IMR-90 (cell line): ENCODE data around the gene GATA3. TPM values are rescaled to one million over a fixed set of nuclear protein-coding genes. Genes with fewer than 3 reads are reported as not detected.

Experiments used
- ATAC-seq: fragments of 200-7000 bp; cut with Tn5 transposase; 2 replicates; pipeline ENCODE4 v1.9.1; 2020; ENCODE audit warnings: low read depth, mild to moderate bottlenecking, moderate library complexity
- BruUV-seq: library from RNA; stranded (reverse); fragments of 400-500 nt; replicated peaks from 2 replicates; lab custom pipeline; 2021; lab: Mats Ljungman, UMichigan
- CTCF ChIA-PET: fragments of 300-600 bp; formaldehyde crosslinking; extraction: SDS; loops from one replicate; lab custom pipeline; 2021; ENCODE audit warnings: antibody characterized with exemption; lab: Yijun Ruan, JAX
- POLR2A ChIA-PET: fragments of 300-600 bp; sonication (Branson Sonifier 250); formaldehyde crosslinking; loops from one replicate; lab custom pipeline; 2022; ENCODE audit warnings: antibody characterized with exemption; ENCODE audit not compliant: unreplicated experiment; lab: Charles Lee
- DNase-seq: peaks from one replicate; pipeline ENCODE4 v3.0.0; 2013
- H2AFZ ChIP-seq: replicated peaks from 2 replicates; pipeline ENCODE3; 2013; ENCODE audit warnings: low read length, mild to moderate bottlenecking; ENCODE audit not compliant: poor library complexity
- H2AK5ac ChIP-seq: 2 replicates; pipeline ENCODE4 v1.6.1; 2013; ENCODE audit warnings: low read depth, low read length, inconsistent platforms
- H2AK9ac ChIP-seq: replicated peaks from 2 replicates; pipeline ENCODE3; 2013; ENCODE audit warnings: mild to moderate bottlenecking, low read depth, low read length, moderate library complexity; ENCODE audit not compliant: poor library complexity
- H2BK120ac ChIP-seq: 2 replicates; pipeline ENCODE4 v1.6.1; 2013; ENCODE audit warnings: low read depth, low read length, inconsistent platforms
- H2BK15ac ChIP-seq: 3 replicates; pipeline ENCODE4 v1.6.1; 2013; ENCODE audit warnings: low read depth, low read length, inconsistent platforms
- H2BK20ac ChIP-seq: 2 replicates; pipeline ENCODE4 v1.6.1; 2013; ENCODE audit warnings: low read depth, mild to moderate bottlenecking, inconsistent platforms, low read length, moderate library complexity
- H2BK5ac ChIP-seq: 2 replicates; pipeline ENCODE4 v1.6.1; 2013; ENCODE audit warnings: mild to moderate bottlenecking, low read depth, low read length, inconsistent platforms; ENCODE audit not compliant: poor library complexity, severe bottlenecking
- H3K14ac ChIP-seq: replicated peaks from 2 replicates; pipeline ENCODE4 v1.6.1; 2013; ENCODE audit warnings: low read depth, low read length, inconsistent platforms
- H3K18ac ChIP-seq: 2 replicates; pipeline ENCODE4 v1.6.1; 2013; ENCODE audit warnings: low read depth, low read length, control low read depth
- H3K23ac ChIP-seq: 2 replicates; pipeline ENCODE4 v1.6.1; 2013; ENCODE audit warnings: low read depth, low read length, inconsistent platforms
- H3K27ac ChIP-seq: 2 replicates; pipeline ENCODE4 v1.5.1; 2013; ENCODE audit warnings: mild to moderate bottlenecking, control low read depth, low read length; ENCODE audit not compliant: insufficient read depth
- H3K27me3 ChIP-seq: 2 replicates; pipeline ENCODE4 v1.6.1; 2013; ENCODE audit warnings: low read length; ENCODE audit not compliant: control insufficient read depth, insufficient read depth
- H3K36me3 ChIP-seq: 2 replicates; pipeline ENCODE4 v1.6.1; 2013; ENCODE audit warnings: low read length, mixed read lengths; ENCODE audit not compliant: control insufficient read depth, insufficient read depth
- H3K4ac ChIP-seq: 2 replicates; pipeline ENCODE4 v1.6.1; 2013; ENCODE audit warnings: low read depth, low read length, inconsistent platforms
- H3K4me1 ChIP-seq: 2 replicates; pipeline ENCODE4 v1.6.1; 2013; ENCODE audit warnings: low read length, mixed read lengths; ENCODE audit not compliant: control insufficient read depth, insufficient read depth
- H3K4me2 ChIP-seq: 2 replicates; pipeline ENCODE4 v1.6.1; 2013; ENCODE audit warnings: low read depth, mild to moderate bottlenecking, control low read depth, low read length, moderate library complexity
- H3K4me3 ChIP-seq: 2 replicates; pipeline ENCODE4 v1.5.1; 2013; ENCODE audit warnings: low read depth, mild to moderate bottlenecking, control low read depth, low read length, moderate library complexity; ENCODE audit not compliant: insufficient read depth
- H3K56ac ChIP-seq: 2 replicates; pipeline ENCODE4 v1.6.1; 2013; ENCODE audit warnings: low read length, inconsistent platforms; ENCODE audit not compliant: insufficient read depth; ENCODE audit errors: extremely low read depth
- H3K79me1 ChIP-seq, 2 experiments: 2 replicates each; pipeline ENCODE4 v1.6.1; 2013; ENCODE audit warnings: low read length in 2 of 2, inconsistent platforms in 1 of 2, low read depth in 1 of 2
- H3K9ac ChIP-seq: 2 replicates; pipeline ENCODE4 v1.6.1; 2013; ENCODE audit warnings: low read depth, low read length, control low read depth
- H3K9me1 ChIP-seq: 2 replicates; pipeline ENCODE4 v1.6.1; 2013; ENCODE audit warnings: low read length, inconsistent platforms; ENCODE audit not compliant: insufficient read depth
- H3K9me3 ChIP-seq: 2 replicates; pipeline ENCODE4 v1.6.1; 2013; ENCODE audit warnings: low read length; ENCODE audit not compliant: control insufficient read depth, insufficient read depth
- H4K20me1 ChIP-seq: 2 replicates; pipeline ENCODE4 v1.6.1; 2013; ENCODE audit warnings: low read length, inconsistent platforms; ENCODE audit not compliant: insufficient read depth
- H4K5ac ChIP-seq: 2 replicates; pipeline ENCODE4 v1.6.1; 2013; ENCODE audit warnings: mild to moderate bottlenecking, low read depth, low read length, control low read depth
- H4K8ac ChIP-seq, 2 experiments: 2 replicates each; pipeline ENCODE4 v1.6.1; 2013; ENCODE audit warnings: low read depth in 2 of 2, low read length in 2 of 2, control low read depth in 1 of 2, inconsistent platforms in 1 of 2
- H4K91ac ChIP-seq: 2 replicates; pipeline ENCODE4 v1.6.1; 2013; ENCODE audit warnings: low read depth, low read length, inconsistent platforms; ENCODE audit not compliant: insufficient read depth
- BHLHE40 ChIP-seq: fragments of 150-350 bp; IDR thresholded peaks from 2 replicates; pipeline ENCODE4 v1.6.1; 2016; ENCODE audit warnings: mild to moderate bottlenecking, low read depth, low read length
- CEBPB ChIP-seq: IDR thresholded peaks from 2 replicates; pipeline ENCODE4 v1.6.1; 2012; ENCODE audit warnings: low read depth, low read length, improper control_type of control experiment
- CTCF ChIP-seq: conservative IDR thresholded peaks from 2 replicates; pipeline ENCODE4 v1.5.1; 2012; ENCODE audit warnings: mild to moderate bottlenecking, low read depth, low read length, improper control_type of control experiment
- MAFK ChIP-seq: IDR thresholded peaks from 2 replicates; pipeline ENCODE4 v1.6.1; 2012; ENCODE audit warnings: low read depth, low read length, improper control_type of control experiment
- MXI1 ChIP-seq: IDR thresholded peaks from 2 replicates; pipeline ENCODE4 v1.6.1; 2012; ENCODE audit warnings: low read depth, mild to moderate bottlenecking, low read length, moderate library complexity, borderline replicate concordance
- NFE2L2 ChIP-seq: fragments of 150-350 bp; IDR thresholded peaks from 2 replicates; pipeline ENCODE4 v1.6.1; 2016; ENCODE audit warnings: low read depth, mild to moderate bottlenecking, low read length
- SMC3 ChIP-seq: fragments of 150-350 bp; IDR thresholded peaks from 2 replicates; pipeline ENCODE4 v1.6.1; 2016; ENCODE audit warnings: low read depth, mild to moderate bottlenecking, antibody characterized with exemption, low read length, moderate library complexity
- USF2 ChIP-seq: fragments of 150-350 bp; IDR thresholded peaks from 2 replicates; pipeline ENCODE4 v1.6.1; 2017; ENCODE audit warnings: mild to moderate bottlenecking, antibody characterized with exemption, low read length, low read depth
- WGBS, 2 experiments: methylation state at CpG; one replicate each; pipeline versions ENCODE4 v1.1.5 to v1.1.7; 2013; ENCODE audit warnings: missing lambda C conversion rate in 2 of 2; ENCODE audit not compliant: insufficient read length in 1 of 2; ENCODE audit errors: extremely low coverage in 2 of 2; 5-methylcytosine and 5-hydroxymethylcytosine counted together
- dilution Hi-C: fragments of 300-500 bp; cut with HindIII; formaldehyde crosslinking; loops from one replicate; pipeline ENCODE4 v1.14.3; 2018; ENCODE audit warnings: low sequenced_read_pairs; ENCODE audit not compliant: unreplicated experiment
- in situ Hi-C: fragments of 300-500 bp; cut with MboI; formaldehyde crosslinking; loops from 3 replicates; pipeline ENCODE4 v1.14.3; 2019; ENCODE audit warnings: low sequenced_read_pairs, inconsistent platforms, mixed read lengths
- intact Hi-C: fragments of 100-400 bp; cut with micrococcal nuclease; formaldehyde crosslinking; loops from 2 replicates; pipeline ENCODE4 v1.10.0; 2022
- polyA plus RNA-seq, 3 experiments: library from polyadenylated mRNA; depleted of rRNA; stranded (reverse); fragments of >200 nt; gene quantifications; 2 replicates each; pipeline ENCODE4 v1.2.3, GENCODE V29; 2012; ENCODE audit warnings: low replicate concordance in 1 of 3
- total RNA-seq: library from RNA; depleted of rRNA; stranded (reverse); fragments of >200 nt; gene quantifications from 2 replicates; pipeline ENCODE4 v1.2.3, GENCODE V29; 2012

GATA3 gene
- total and polyA plus RNA-seq, 2 of the 4 experiments (the other 2 are of a cell fraction) = 0.21 TPM; not detected in 1

- TF ChIP-seq MAFK = no peak
Observed at GRCh38 chr10:8044908-8045725, 9.4 kb upstream of the GATA3 start (continued).

- no peak overlapping the region for H2AK5ac ChIP-seq
- DNase-seq (no peak), ATAC-seq (no peak)
- H2BK120ac ChIP-seq = no peak overlapping the region
- no peak overlapping the region for H4K91ac ChIP-seq
- H2BK15ac ChIP-seq = no peak overlapping the region
- H3K4me1 ChIP-seq = peaks cover 1% of the 10 kb centered on the region; the same call in 1 of the 2 replicates
- no peak for TF ChIP-seq NFE2L2
- TF ChIP-seq CEBPB = no peak
- TF ChIP-seq BHLHE40 = no peak
- TF ChIP-seq CTCF = no peak
- no peak for TF ChIP-seq SMC3
- no peak for TF ChIP-seq MXI1
- TF ChIP-seq USF2 = no peak
- H3K27ac ChIP-seq = no peak overlapping the region
- H3K4me2 ChIP-seq = no peak overlapping the region
- H3K18ac ChIP-seq = no peak overlapping the region
- peaks cover 98% of the 10 kb centered on the region for H3K27me3 ChIP-seq
- H3K56ac ChIP-seq = no peak overlapping the region
- no peaks in the 10 kb centered on the region for H3K79me1 ChIP-seq
- 0% methylated on average over 1 of the region's 17 CpGs; no CpG with 5 or more reads in 1 of the 2 experiments for WGBS, 2 experiments
- H3K9me3 ChIP-seq = peaks cover 11% of the 10 kb centered on the region; the same call in 1 of the 2 replicates
- H2BK20ac ChIP-seq = no peak overlapping the region
- no TSS peak for BruUV-seq
- CTCF ChIA-PET = interaction anchor here (0.6 kb wide), 1 partner anchor 13 kb away, joined by 4 read pairs; no protein-coding TSS in a partner anchor
- dilution Hi-C loops (no loop called here), in situ Hi-C loops (no loop called here), intact Hi-C loops (no loop called here)
- no peak overlapping the region for H2AK9ac ChIP-seq
- H3K9me1 ChIP-seq = no peaks in the 10 kb centered on the region
- H3K4ac ChIP-seq = no peak overlapping the region
- no peak overlapping the region for H2AFZ ChIP-seq
- POLR2A ChIA-PET = no interaction called here
- H3K9ac ChIP-seq = no peak overlapping the region
- no peak overlapping the region for H2BK5ac ChIP-seq
- H4K20me1 ChIP-seq = no peaks in the 10 kb centered on the region
- no peak overlapping the region for H4K8ac ChIP-seq
- no peaks in the 10 kb centered on the region for H3K36me3 ChIP-seq
- H3K23ac ChIP-seq = peak overlapping the region; percentile 28; the same call in 1 of the 2 replicates
- H3K14ac ChIP-seq = no peak overlapping the region
- no peak overlapping the region for H4K5ac ChIP-seq
- H3K4me3 ChIP-seq = no peak overlapping the region
Observed at GRCh38 chr10:8045726-8046494, 8.6 kb upstream of the GATA3 start.
